H1 (cell line): Measurements from ENCODE around the gene SLC39A11. TPM values are rescaled to one million over a fixed set of nuclear protein-coding genes. Genes with fewer than 3 reads are reported as not detected.

Experiments used
- ATF2 ChIP-seq: IDR thresholded peaks from 2 replicates; pipeline ENCODE4 v1.6.1; 2012; ENCODE audit warnings: low read length, inconsistent platforms
- EP300 ChIP-seq, 2 experiments: IDR thresholded peaks; 1 replicate in 1 of 2; 2 replicates in 1 of 2; pipeline ENCODE4 v1.6.1; 2011 to 2012; ENCODE audit warnings: low read depth in 2 of 2, low read length in 2 of 2, mild to moderate bottlenecking in 2 of 2, borderline replicate concordance in 1 of 2, inconsistent platforms in 1 of 2, moderate library complexity in 1 of 2
- HDAC2 ChIP-seq, 2 experiments: fragments of 300-600 bp in 1 of 2; sonication (generic) in 1 of 2; IDR thresholded peaks; 2 replicates each; pipeline ENCODE4 v1.6.1; 2011 to 2012; ENCODE audit warnings: low read depth in 2 of 2, low read length in 2 of 2, mild to moderate bottlenecking in 2 of 2, moderate library complexity in 2 of 2, borderline replicate concordance in 1 of 2, inconsistent platforms in 1 of 2
- KDM5A ChIP-seq: fragments of 200-600 bp; IDR thresholded peaks from 2 replicates; pipeline ENCODE4 v1.7.1; 2012; ENCODE audit warnings: mild to moderate bottlenecking, low read length, inconsistent platforms, mixed read lengths
- NANOG ChIP-seq: IDR thresholded peaks from 2 replicates; pipeline ENCODE4 v1.6.1; 2011; ENCODE audit warnings: low read length, low read depth, mild to moderate bottlenecking, inconsistent platforms; ENCODE audit not compliant: insufficient read depth, poor library complexity, severe bottlenecking
- RXRA ChIP-seq: IDR thresholded peaks from 2 replicates; pipeline ENCODE4 v1.6.1; 2011; ENCODE audit warnings: low read depth, mild to moderate bottlenecking, low read length, moderate library complexity; ENCODE audit not compliant: insufficient read depth
- SIRT6 ChIP-seq: IDR thresholded peaks from one replicate; pipeline ENCODE4 v1.7.1; 2012; ENCODE audit warnings: low read length, inconsistent platforms
- TBP ChIP-seq: IDR thresholded peaks from 2 replicates; pipeline ENCODE4 v1.6.1; 2011; ENCODE audit warnings: low read depth, low read length, improper control_type of control experiment
- YY1 ChIP-seq: IDR thresholded peaks from 2 replicates; pipeline ENCODE4 v1.6.1; 2011; ENCODE audit warnings: low read depth, mild to moderate bottlenecking, low read length
- polyA plus RNA-seq, 7 experiments: library from polyadenylated mRNA; depleted of rRNA in 3 of 7; stranded (reverse) in 5 of 7; unstranded in 2 of 7; fragments of >200 nt in 5 of 7; fragments of 200-250 nt in 2 of 7; gene quantifications; 1 replicate in 5 of 7; 2 replicates in 1 of 7; 4 replicates in 1 of 7; pipeline versions ENCODE4 v1.2.1 to v1.2.3, GENCODE V29; 2011 to 2013; ENCODE audit warnings: missing spikeins in 2 of 7, mixed read lengths in 2 of 7
- total RNA-seq: library from RNA; stranded (reverse); fragmentation: NEBNext Ultra II Directional; extraction: Animal tissue kit (Norgen Biotek cat#: 25700); gene quantifications from 2 replicates; pipeline ENCODE4 v1.2.1, GENCODE V29; 2021
- TF ChIP-seq, protein P1 (sequence below): fragments of 300-600 bp; sonication (generic); IDR thresholded peaks from 2 replicates; pipeline ENCODE4 v1.7.1; 2012; ENCODE audit warnings: low read length, moderate library complexity, mild to moderate bottlenecking, inconsistent platforms; ENCODE audit not compliant: insufficient replicate concordance

Gene SLC39A11
- total and polyA plus RNA-seq, 2 of the 8 experiments (the other 6 are each of a cell fraction or from before 2014, with no cell fraction given) = 12.2 to 19.6 TPM

DNA sequence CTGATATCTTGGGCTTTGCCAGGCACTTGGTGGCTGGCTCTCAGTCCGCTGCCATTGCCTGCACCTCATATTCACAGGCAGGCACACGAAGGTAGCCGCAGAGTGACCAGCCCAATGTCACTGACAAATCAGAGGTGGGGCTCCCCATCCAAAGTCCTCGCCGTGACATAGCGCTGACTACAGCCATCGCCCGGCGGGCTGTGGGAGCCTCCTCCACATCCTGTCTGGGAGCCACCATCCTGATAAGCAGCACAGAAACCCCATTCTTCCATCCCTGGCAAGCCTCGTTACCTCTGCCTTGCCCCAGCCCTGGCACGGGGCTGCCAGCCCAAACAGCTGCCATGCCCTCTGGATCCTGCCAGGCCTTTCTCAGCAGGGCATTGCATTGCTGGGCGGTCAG, 437.8 kb downstream of the SLC39A11 start (continued):
- TF ChIP-seq, protein P1, sequence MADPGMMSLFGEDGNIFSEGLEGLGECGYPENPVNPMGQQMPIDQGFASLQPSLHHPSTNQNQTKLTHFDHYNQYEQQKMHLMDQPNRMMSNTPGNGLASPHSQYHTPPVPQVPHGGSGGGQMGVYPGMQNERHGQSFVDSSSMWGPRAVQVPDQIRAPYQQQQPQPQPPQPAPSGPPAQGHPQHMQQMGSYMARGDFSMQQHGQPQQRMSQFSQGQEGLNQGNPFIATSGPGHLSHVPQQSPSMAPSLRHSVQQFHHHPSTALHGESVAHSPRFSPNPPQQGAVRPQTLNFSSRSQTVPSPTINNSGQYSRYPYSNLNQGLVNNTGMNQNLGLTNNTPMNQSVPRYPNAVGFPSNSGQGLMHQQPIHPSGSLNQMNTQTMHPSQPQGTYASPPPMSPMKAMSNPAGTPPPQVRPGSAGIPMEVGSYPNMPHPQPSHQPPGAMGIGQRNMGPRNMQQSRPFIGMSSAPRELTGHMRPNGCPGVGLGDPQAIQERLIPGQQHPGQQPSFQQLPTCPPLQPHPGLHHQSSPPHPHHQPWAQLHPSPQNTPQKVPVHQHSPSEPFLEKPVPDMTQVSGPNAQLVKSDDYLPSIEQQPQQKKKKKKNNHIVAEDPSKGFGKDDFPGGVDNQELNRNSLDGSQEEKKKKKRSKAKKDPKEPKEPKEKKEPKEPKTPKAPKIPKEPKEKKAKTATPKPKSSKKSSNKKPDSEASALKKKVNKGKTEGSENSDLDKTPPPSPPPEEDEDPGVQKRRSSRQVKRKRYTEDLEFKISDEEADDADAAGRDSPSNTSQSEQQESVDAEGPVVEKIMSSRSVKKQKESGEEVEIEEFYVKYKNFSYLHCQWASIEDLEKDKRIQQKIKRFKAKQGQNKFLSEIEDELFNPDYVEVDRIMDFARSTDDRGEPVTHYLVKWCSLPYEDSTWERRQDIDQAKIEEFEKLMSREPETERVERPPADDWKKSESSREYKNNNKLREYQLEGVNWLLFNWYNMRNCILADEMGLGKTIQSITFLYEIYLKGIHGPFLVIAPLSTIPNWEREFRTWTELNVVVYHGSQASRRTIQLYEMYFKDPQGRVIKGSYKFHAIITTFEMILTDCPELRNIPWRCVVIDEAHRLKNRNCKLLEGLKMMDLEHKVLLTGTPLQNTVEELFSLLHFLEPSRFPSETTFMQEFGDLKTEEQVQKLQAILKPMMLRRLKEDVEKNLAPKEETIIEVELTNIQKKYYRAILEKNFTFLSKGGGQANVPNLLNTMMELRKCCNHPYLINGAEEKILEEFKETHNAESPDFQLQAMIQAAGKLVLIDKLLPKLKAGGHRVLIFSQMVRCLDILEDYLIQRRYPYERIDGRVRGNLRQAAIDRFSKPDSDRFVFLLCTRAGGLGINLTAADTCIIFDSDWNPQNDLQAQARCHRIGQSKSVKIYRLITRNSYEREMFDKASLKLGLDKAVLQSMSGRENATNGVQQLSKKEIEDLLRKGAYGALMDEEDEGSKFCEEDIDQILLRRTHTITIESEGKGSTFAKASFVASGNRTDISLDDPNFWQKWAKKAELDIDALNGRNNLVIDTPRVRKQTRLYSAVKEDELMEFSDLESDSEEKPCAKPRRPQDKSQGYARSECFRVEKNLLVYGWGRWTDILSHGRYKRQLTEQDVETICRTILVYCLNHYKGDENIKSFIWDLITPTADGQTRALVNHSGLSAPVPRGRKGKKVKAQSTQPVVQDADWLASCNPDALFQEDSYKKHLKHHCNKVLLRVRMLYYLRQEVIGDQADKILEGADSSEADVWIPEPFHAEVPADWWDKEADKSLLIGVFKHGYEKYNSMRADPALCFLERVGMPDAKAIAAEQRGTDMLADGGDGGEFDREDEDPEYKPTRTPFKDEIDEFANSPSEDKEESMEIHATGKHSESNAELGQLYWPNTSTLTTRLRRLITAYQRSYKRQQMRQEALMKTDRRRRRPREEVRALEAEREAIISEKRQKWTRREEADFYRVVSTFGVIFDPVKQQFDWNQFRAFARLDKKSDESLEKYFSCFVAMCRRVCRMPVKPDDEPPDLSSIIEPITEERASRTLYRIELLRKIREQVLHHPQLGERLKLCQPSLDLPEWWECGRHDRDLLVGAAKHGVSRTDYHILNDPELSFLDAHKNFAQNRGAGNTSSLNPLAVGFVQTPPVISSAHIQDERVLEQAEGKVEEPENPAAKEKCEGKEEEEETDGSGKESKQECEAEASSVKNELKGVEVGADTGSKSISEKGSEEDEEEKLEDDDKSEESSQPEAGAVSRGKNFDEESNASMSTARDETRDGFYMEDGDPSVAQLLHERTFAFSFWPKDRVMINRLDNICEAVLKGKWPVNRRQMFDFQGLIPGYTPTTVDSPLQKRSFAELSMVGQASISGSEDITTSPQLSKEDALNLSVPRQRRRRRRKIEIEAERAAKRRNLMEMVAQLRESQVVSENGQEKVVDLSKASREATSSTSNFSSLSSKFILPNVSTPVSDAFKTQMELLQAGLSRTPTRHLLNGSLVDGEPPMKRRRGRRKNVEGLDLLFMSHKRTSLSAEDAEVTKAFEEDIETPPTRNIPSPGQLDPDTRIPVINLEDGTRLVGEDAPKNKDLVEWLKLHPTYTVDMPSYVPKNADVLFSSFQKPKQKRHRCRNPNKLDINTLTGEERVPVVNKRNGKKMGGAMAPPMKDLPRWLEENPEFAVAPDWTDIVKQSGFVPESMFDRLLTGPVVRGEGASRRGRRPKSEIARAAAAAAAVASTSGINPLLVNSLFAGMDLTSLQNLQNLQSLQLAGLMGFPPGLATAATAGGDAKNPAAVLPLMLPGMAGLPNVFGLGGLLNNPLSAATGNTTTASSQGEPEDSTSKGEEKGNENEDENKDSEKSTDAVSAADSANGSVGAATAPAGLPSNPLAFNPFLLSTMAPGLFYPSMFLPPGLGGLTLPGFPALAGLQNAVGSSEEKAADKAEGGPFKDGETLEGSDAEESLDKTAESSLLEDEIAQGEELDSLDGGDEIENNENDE = no peak
- TF ChIP-seq HDAC2 (IDR thresholded peaks at IDR 0.05; ENCODE audit: borderline replicate concordance in 1 of 2, low read depth in 2 of 2, low read length in 2 of 2) (no peak), TBP (no peak), RXRA (no peak), SIRT6 (no peak), EP300 (IDR thresholded peaks at IDR 0.05; ENCODE audit: borderline replicate concordance in 1 of 2, low read depth in 2 of 2, low read length in 2 of 2) (no peak), YY1 (no peak), NANOG (no peak), ATF2 (no peak), KDM5A (no peak)
